Measurements from ENCODE around the gene PGAP1.

The PGAP1 gene

GRCh38 chr2:196899976-196900375, 26.5 kb downstream of the PGAP1 start:
- H3F3A ChIP-seq (ENCODE audit: insufficient read depth) = no peaks in the 10 kb centered on the region
- H3K9me2 ChIP-seq (replicated peaks; ENCODE audit: insufficient read depth, low read length) = no peaks in the 10 kb centered on the region
- no peaks in the 10 kb centered on the region for H4K20me1 ChIP-seq (ENCODE audit: low read depth, low read length)
- H3K4me2 ChIP-seq (ENCODE audit: low read depth, low read length, poor library complexity, severe bottlenecking) = no peak overlapping the region
- H3K9ac ChIP-seq (ENCODE audit: low read length) = no peak overlapping the region
- H3K79me2 ChIP-seq (ENCODE audit: insufficient read depth, low read length) = no peaks in the 10 kb centered on the region
- no peak overlapping the region for H3K27ac ChIP-seq (ENCODE audit: low read depth, low read length)
- TF ChIP-seq CTCF (IDR thresholded peaks at IDR 0.05; ENCODE audit: insufficient read depth, low read length, poor library complexity, severe bottlenecking) (no peak), EZH2phosphoT487 (conservative IDR thresholded peaks at IDR 0.05; ENCODE audit: low read length) (no peak)
- no peaks in the 10 kb centered on the region for H3K27me3 ChIP-seq (ENCODE audit: low read length)
- no peak overlapping the region for H3K4me3 ChIP-seq (ENCODE audit: insufficient read depth, low read length, poor library complexity, severe bottlenecking)
- peaks cover 4% of the 10 kb centered on the region; the same call in 1 of the 2 replicates for H3K36me3 ChIP-seq (ENCODE audit: low read length)
- H3K9me3 ChIP-seq (ENCODE audit: insufficient read depth, low read length) = no peaks in the 10 kb centered on the region
- no peak overlapping the region for H2AFZ ChIP-seq (ENCODE audit: low read depth, low read length, severe bottlenecking)

GRCh38 chr2:196891136-196891535, 35.4 kb downstream of the PGAP1 start:
- H4K20me1 ChIP-seq (ENCODE audit: low read depth, low read length) = no peaks in the 10 kb centered on the region
- H2AFZ ChIP-seq (ENCODE audit: low read depth, low read length, severe bottlenecking) = no peak overlapping the region
- H3K4me3 ChIP-seq (ENCODE audit: insufficient read depth, low read length, poor library complexity, severe bottlenecking) = no peak overlapping the region
- H3K9ac ChIP-seq (ENCODE audit: low read length) = no peak overlapping the region
- no peaks in the 10 kb centered on the region for H3K27me3 ChIP-seq (ENCODE audit: low read length)
- H3K9me3 ChIP-seq (ENCODE audit: insufficient read depth, low read length) = no peaks in the 10 kb centered on the region
- H3F3A ChIP-seq (ENCODE audit: insufficient read depth) = no peaks in the 10 kb centered on the region
- no peaks in the 10 kb centered on the region for H3K79me2 ChIP-seq (ENCODE audit: insufficient read depth, low read length)
- no peaks in the 10 kb centered on the region for H3K9me2 ChIP-seq (replicated peaks; ENCODE audit: insufficient read depth, low read length)
- H3K36me3 ChIP-seq (ENCODE audit: low read length) = no peaks in the 10 kb centered on the region; the same call in 1 of the 2 replicates
- TF ChIP-seq CTCF (IDR thresholded peaks at IDR 0.05; ENCODE audit: insufficient read depth, low read length, poor library complexity, severe bottlenecking) (no peak), EZH2phosphoT487 (conservative IDR thresholded peaks at IDR 0.05; ENCODE audit: low read length) (no peak)
- no peak overlapping the region for H3K27ac ChIP-seq (ENCODE audit: low read depth, low read length)
- no peak overlapping the region for H3K4me2 ChIP-seq (ENCODE audit: low read depth, low read length, poor library complexity, severe bottlenecking)

- Histone ChIP-seq H3K27me3 (ENCODE audit: low read length) (no peaks in the 10 kb centered on the region), H3K9me3 (ENCODE audit: insufficient read depth, low read length) (no peaks in the 10 kb centered on the region), H3K9me2 (replicated peaks; ENCODE audit: insufficient read depth, low read length) (no peaks in the 10 kb centered on the region), H2AFZ (ENCODE audit: low read depth, low read length, severe bottlenecking) (no peak overlapping the region), H3K36me3 (ENCODE audit: low read length) (peaks cover 4% of the 10 kb centered on the region; the same call in 1 of the 2 replicates), H3K27ac (ENCODE audit: low read depth, low read length) (no peak overlapping the region), H3K4me2 (ENCODE audit: low read depth, low read length, poor library complexity, severe bottlenecking) (no peak overlapping the region), H3K9ac (ENCODE audit: low read length) (no peak overlapping the region), H3K79me2 (ENCODE audit: insufficient read depth, low read length) (no peaks in the 10 kb centered on the region), H4K20me1 (ENCODE audit: low read depth, low read length) (no peaks in the 10 kb centered on the region), H3F3A (ENCODE audit: insufficient read depth) (no peaks in the 10 kb centered on the region), H3K4me3 (ENCODE audit: insufficient read depth, low read length, poor library complexity, severe bottlenecking) (no peak overlapping the region)
- TF ChIP-seq EZH2phosphoT487 (conservative IDR thresholded peaks at IDR 0.05; ENCODE audit: low read length) = no peak
- TF ChIP-seq CTCF (IDR thresholded peaks at IDR 0.05; ENCODE audit: insufficient read depth, low read length, poor library complexity, severe bottlenecking) = no peak
Observed at GRCh38 chr2:196887431-196887830, 39.1 kb downstream of the PGAP1 start.
